KMS-11 (cell line): Measurements from ENCODE around the gene RAPGEF5.

Experiments used
- H2AFZ ChIP-seq: fragments of 200-600 bp; sonication (generic); 2 replicates; pipeline ENCODE4 v1.6.1; 2016; ENCODE audit warnings: antibody characterized with exemption, mixed run types, low read depth
- H3K27ac ChIP-seq: fragments of 200-600 bp; sonication (generic); 2 replicates; pipeline ENCODE4 v1.6.1; 2016; ENCODE audit warnings: mild to moderate bottlenecking, mixed run types
- H3K27me3 ChIP-seq: fragments of 200-600 bp; sonication (generic); 2 replicates; pipeline ENCODE4 v1.6.1; 2017; ENCODE audit warnings: mild to moderate bottlenecking, low read depth, mixed run types, moderate library complexity; ENCODE audit not compliant: insufficient read depth
- H3K36me3 ChIP-seq: fragments of 200-600 bp; sonication (generic); 2 replicates; pipeline ENCODE4 v1.6.1; 2017; ENCODE audit warnings: mild to moderate bottlenecking, mixed run types; ENCODE audit not compliant: insufficient read depth
- H3K4me1 ChIP-seq: fragments of 200-600 bp; sonication (generic); 2 replicates; pipeline ENCODE4 v1.6.1; 2016; ENCODE audit warnings: mild to moderate bottlenecking, low read depth, mixed run types; ENCODE audit not compliant: poor library complexity, severe bottlenecking
- H3K4me2 ChIP-seq: fragments of 200-600 bp; sonication (generic); 2 replicates; pipeline ENCODE4 v1.7.0; 2016; ENCODE audit warnings: mild to moderate bottlenecking, mixed run types
- H3K4me3 ChIP-seq: fragments of 200-600 bp; sonication (generic); IDR thresholded peaks from 2 replicates; pipeline ENCODE4 v1.6.1; 2017; ENCODE audit warnings: low read depth, low read length, mixed read lengths; ENCODE audit not compliant: insufficient read depth
- H3K79me2 ChIP-seq: fragments of 200-600 bp; sonication (generic); 2 replicates; pipeline ENCODE4 v1.6.1; 2016; ENCODE audit warnings: low read depth, mixed run types; ENCODE audit not compliant: insufficient read depth
- H3K9ac ChIP-seq: fragments of 200-600 bp; sonication (generic); 2 replicates; pipeline ENCODE4 v1.6.1; 2016; ENCODE audit warnings: mild to moderate bottlenecking, mixed run types
- H4K20me1 ChIP-seq: fragments of 200-600 bp; sonication (generic); 2 replicates; pipeline ENCODE4 v1.6.1; 2016; ENCODE audit warnings: mild to moderate bottlenecking, mixed run types; ENCODE audit not compliant: insufficient read depth
- TF ChIP-seq, protein P1 (sequence below): fragments of 200-600 bp; sonication (generic); conservative IDR thresholded peaks from 2 replicates; pipeline ENCODE4 v1.6.1; 2017; ENCODE audit warnings: low read depth, mild to moderate bottlenecking, antibody characterized with exemption, low read length, moderate library complexity, mixed read lengths

The RAPGEF5 gene

DNA sequence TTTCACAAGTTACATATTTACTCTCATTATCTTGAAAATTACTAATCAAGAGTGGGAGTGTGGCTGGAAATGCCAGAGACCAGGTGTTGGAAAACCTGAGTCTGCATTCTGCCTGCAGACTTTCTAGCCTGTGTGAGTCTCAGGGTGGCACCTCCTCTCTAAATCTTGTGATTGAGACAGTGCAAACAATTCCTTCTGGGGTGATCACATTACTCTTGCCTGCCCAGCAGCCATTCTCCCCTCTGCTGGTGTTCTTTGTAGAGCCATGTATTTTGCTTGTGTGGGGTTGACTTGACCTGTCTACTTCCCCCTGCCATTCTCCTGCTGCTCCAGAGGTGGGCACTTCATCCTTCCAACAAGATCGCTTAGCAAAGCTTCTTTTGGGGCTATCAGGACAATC, 101.1 kb downstream of the RAPGEF5 start:
- no peaks in the 10 kb centered on the region for H3K79me2 ChIP-seq

GRCh38 chr7:22255342-22255741, 101.6 kb downstream of the RAPGEF5 start:
- Histone ChIP-seq H2AFZ (no peak overlapping the region), H3K27ac (peak overlapping the region; percentile 52), H3K4me1 (peaks cover 20% of the 10 kb centered on the region), H3K79me2 (no peaks in the 10 kb centered on the region), H4K20me1 (no peaks in the 10 kb centered on the region), H3K36me3 (no peaks in the 10 kb centered on the region), H3K9ac (0 out of 2 replicates have a peak overlapping the region, but pooled peaks have one; percentile 7), H3K27me3 (no peaks in the 10 kb centered on the region), H3K4me3 (no peak overlapping the region), H3K4me2 (peak overlapping the region; percentile 49; the same call in 1 of the 2 replicates)
- TF ChIP-seq, protein P1, sequence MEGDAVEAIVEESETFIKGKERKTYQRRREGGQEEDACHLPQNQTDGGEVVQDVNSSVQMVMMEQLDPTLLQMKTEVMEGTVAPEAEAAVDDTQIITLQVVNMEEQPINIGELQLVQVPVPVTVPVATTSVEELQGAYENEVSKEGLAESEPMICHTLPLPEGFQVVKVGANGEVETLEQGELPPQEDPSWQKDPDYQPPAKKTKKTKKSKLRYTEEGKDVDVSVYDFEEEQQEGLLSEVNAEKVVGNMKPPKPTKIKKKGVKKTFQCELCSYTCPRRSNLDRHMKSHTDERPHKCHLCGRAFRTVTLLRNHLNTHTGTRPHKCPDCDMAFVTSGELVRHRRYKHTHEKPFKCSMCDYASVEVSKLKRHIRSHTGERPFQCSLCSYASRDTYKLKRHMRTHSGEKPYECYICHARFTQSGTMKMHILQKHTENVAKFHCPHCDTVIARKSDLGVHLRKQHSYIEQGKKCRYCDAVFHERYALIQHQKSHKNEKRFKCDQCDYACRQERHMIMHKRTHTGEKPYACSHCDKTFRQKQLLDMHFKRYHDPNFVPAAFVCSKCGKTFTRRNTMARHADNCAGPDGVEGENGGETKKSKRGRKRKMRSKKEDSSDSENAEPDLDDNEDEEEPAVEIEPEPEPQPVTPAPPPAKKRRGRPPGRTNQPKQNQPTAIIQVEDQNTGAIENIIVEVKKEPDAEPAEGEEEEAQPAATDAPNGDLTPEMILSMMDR: no peak

More for the DNA sequence above, 101.1 kb downstream of the RAPGEF5 start:
- peak overlapping the region; percentile 52 for H3K27ac ChIP-seq
- H3K9ac ChIP-seq: 0 out of 2 replicates have a peak overlapping the region, but pooled peaks have one; percentile 7
- H4K20me1 ChIP-seq: no peaks in the 10 kb centered on the region
- no peaks in the 10 kb centered on the region for H3K27me3 ChIP-seq
- H3K4me3 ChIP-seq: no peak overlapping the region
- peak overlapping the region; percentile 49; the same call in 1 of the 2 replicates for H3K4me2 ChIP-seq
- H2AFZ ChIP-seq: no peak overlapping the region
- peaks cover 20% of the 10 kb centered on the region for H3K4me1 ChIP-seq
- H3K36me3 ChIP-seq: no peaks in the 10 kb centered on the region
- TF ChIP-seq, protein P1: no peak

GRCh38 chr7:22252936-22253536, 103.9 kb downstream of the RAPGEF5 start:
- Histone ChIP-seq H4K20me1 (no peaks in the 10 kb centered on the region), H3K9ac (no peak overlapping the region), H3K27ac (no peak overlapping the region), H2AFZ (no peak overlapping the region), H3K4me2 (no peak overlapping the region), H3K27me3 (no peaks in the 10 kb centered on the region), H3K4me3 (no peak overlapping the region), H3K4me1 (peaks cover 20% of the 10 kb centered on the region), H3K79me2 (no peaks in the 10 kb centered on the region), H3K36me3 (no peaks in the 10 kb centered on the region)
- TF ChIP-seq, protein P1: no peak

- no peaks in the 10 kb centered on the region for H3K36me3 ChIP-seq
- no peaks in the 10 kb centered on the region for H4K20me1 ChIP-seq
- no peak overlapping the region for H2AFZ ChIP-seq
- no peaks in the 10 kb centered on the region for H3K27me3 ChIP-seq
- TF ChIP-seq, protein P1: no peak
- H3K4me2 ChIP-seq: no peak overlapping the region
- H3K27ac ChIP-seq: no peak overlapping the region
- H3K4me3 ChIP-seq: no peak overlapping the region
- H3K4me1 ChIP-seq: peaks cover 20% of the 10 kb centered on the region
- no peaks in the 10 kb centered on the region for H3K79me2 ChIP-seq
- H3K9ac ChIP-seq: no peak overlapping the region
These were observed 104.9 kb downstream of the RAPGEF5 start for GRCh38 chr7:22252016-22252415.
